ENCODE data around the gene METTL27. TPM values are rescaled to one million over a fixed set of nuclear protein-coding genes. Genes with fewer than 3 reads are reported as not detected.
A peak's percentile ranks its signal among the peaks of the same experiment; 100 is the strongest.
"Not testable (repeated sequence)": the region's sequence is repeated elsewhere in the genome, so short reads cannot be mapped to it uniquely, and the experiment has no call there.

The METTL27 gene
- total RNA-seq, 2 donors from 2014 or later, result 2.1 to 3.3 TPM

- Histone ChIP-seq H3K27me3 (no peaks in the 10 kb centered on the region), H3K9me3 (no peaks in the 10 kb centered on the region), H3K27ac (no peak overlapping the region), H3K36me3 (replicated peaks in 1 of 2; ENCODE audit: insufficient read depth in 1 of 2, low read depth in 2 of 2) (no peaks in the 10 kb centered on the region), H3K4me1 (peaks cover 2% of the 10 kb centered on the region), H3K4me3 (no peak overlapping the region)
- ATAC-seq, result no peak
- TF ChIP-seq POLR2A (IDR thresholded peaks at IDR 0.05), result no peak
- no peak for TF ChIP-seq CTCF (IDR thresholded peaks at IDR 0.05)
- intact Hi-C loops (cut with DNase I), result loop anchor here (10.0 kb wide), 1 partner anchor 77 kb away; no protein-coding TSS in a partner anchor
- DNase-seq, result no peak
- 48 to 85% methylated on average over 4 to 5 of the region's 5 CpGs for WGBS, 2 donors
Measured at GRCh38 chr7:73887762-73888161, 45.4 kb upstream of the METTL27 start.

- H3K9me3 ChIP-seq, result no peaks in the 10 kb centered on the region
- H3K36me3 ChIP-seq (replicated peaks in 1 of 2; ENCODE audit: insufficient read depth in 1 of 2, low read depth in 2 of 2), result no peaks in the 10 kb centered on the region
- DNase-seq (peak in 3 of 4 donors; percentile 20 to 36 (median 35)), ATAC-seq (peak; percentile 36)
- no peaks in the 10 kb centered on the region for H3K4me1 ChIP-seq
- TF ChIP-seq CTCF (IDR thresholded peaks at IDR 0.05), result no peak
- peak overlapping the region in 1 of 4 donors; percentile 18 for H3K27ac ChIP-seq
- intact Hi-C loops (cut with DNase I), result loop anchor here (10.0 kb wide), 1 partner anchor 79 kb away; no protein-coding TSS in a partner anchor
- 48 to 70% methylated on average over 23 to 25 of the region's 25 CpGs for WGBS, 2 donors
- H3K27me3 ChIP-seq, result no peaks in the 10 kb centered on the region
- no peak overlapping the region for H3K4me3 ChIP-seq
Measured at GRCh38 chr7:73885975-73886798, 43.9 kb upstream of the METTL27 start.

GRCh38 chr7:73885433-73885974, 43.2 kb upstream of the METTL27 start:
- ATAC-seq (no peak), DNase-seq (no peak)
- TF ChIP-seq CTCF (IDR thresholded peaks at IDR 0.05) (no peak), POLR2A (IDR thresholded peaks at IDR 0.05) (no peak)
- H3K27me3 ChIP-seq, result no peaks in the 10 kb centered on the region
- H3K9me3 ChIP-seq, result no peaks in the 10 kb centered on the region
- no peak overlapping the region for H3K27ac ChIP-seq
- H3K4me1 ChIP-seq, result no peaks in the 10 kb centered on the region
- intact Hi-C loops (cut with DNase I), result loop anchor here (10.0 kb wide), 1 partner anchor 79 kb away; no protein-coding TSS in a partner anchor
- no peak overlapping the region for H3K4me3 ChIP-seq
- 83 to 86% methylated on average over 3 of the region's 3 CpGs for WGBS, 2 donors
- no peaks in the 10 kb centered on the region for H3K36me3 ChIP-seq (replicated peaks in 1 of 2; ENCODE audit: insufficient read depth in 1 of 2, low read depth in 2 of 2)

- H3K27ac ChIP-seq; DNase-seq; H3K4me3 ChIP-seq; H3K4me1 ChIP-seq; H3K36me3 ChIP-seq (replicated peaks in 1 of 2; ENCODE audit: insufficient read depth in 1 of 2, low read depth in 2 of 2); ATAC-seq; H3K27me3 ChIP-seq; H3K9me3 ChIP-seq: not testable (repeated sequence)
- intact Hi-C loops (cut with DNase I), result loop anchor here (10.0 kb wide), 1 partner anchor 80 kb away; no protein-coding TSS in a partner anchor
- WGBS, 2 donors, result 90 to 95% methylated on average over 3 of the region's 3 CpGs
Measured at GRCh38 chr7:73884867-73885422, 42.6 kb upstream of the METTL27 start.

GRCh38 chr7:73882047-73882402, 39.7 kb upstream of the METTL27 start:
- no peaks in the 10 kb centered on the region for H3K36me3 ChIP-seq (replicated peaks in 1 of 2; ENCODE audit: insufficient read depth in 1 of 2, low read depth in 2 of 2)
- TF ChIP-seq CTCF (IDR thresholded peaks at IDR 0.05) (no peak), POLR2A (IDR thresholded peaks at IDR 0.05) (no peak)
- WGBS, 2 donors, result 75 to 85% methylated on average over 3 of the region's 3 CpGs

More at GRCh38 chr7:73882047-73882402, 39.7 kb upstream of the METTL27 start:
- Histone ChIP-seq H3K4me3 (no peak overlapping the region), H3K4me1 (no peaks in the 10 kb centered on the region), H3K9me3 (no peaks in the 10 kb centered on the region), H3K27me3 (no peaks in the 10 kb centered on the region), H3K27ac (no peak overlapping the region)
- DNase-seq, result no peak
- no peak for ATAC-seq
- intact Hi-C loops (cut with DNase I), result loop anchor here (10.0 kb wide), 1 partner anchor 83 kb away; no protein-coding TSS in a partner anchor
